ENCODE results near the gene DNAJC21.

The DNAJC21 gene

GRCh38 chr5:34903260-34903659, 26.1 kb upstream of the DNAJC21 start:
- CTCF ChIA-PET: interaction anchor here (1.3 to 10.0 kb wide), 7 partner anchors 9 to 430 kb away, joined by 4 to 86 read pairs (median 8); partner anchors contain the start of genes BRIX1 and RAD1

GRCh38 chr5:34905564-34905963, 23.8 kb upstream of the DNAJC21 start:
- DNase-seq (ENCODE audit: extremely low spot score): no peak
- ChIA-PET POLR2A (no interaction called here), CTCF (interaction anchor here (1.0 to 4.9 kb wide), 6 partner anchors 8 to 430 kb away, joined by 4 to 31 read pairs (median 5); partner anchors contain the start of genes BRIX1 and RAD1)
- peak; percentile 15 for TF ChIP-seq CTCF (IDR thresholded peaks at IDR 0.05; ENCODE audit: control extremely low read depth, extremely low read depth, low read depth, missing control alignments)

More at GRCh38 chr5:34903260-34903659, 26.1 kb upstream of the DNAJC21 start:
- DNase-seq (ENCODE audit: extremely low spot score): no peak
- no peak for TF ChIP-seq CTCF (IDR thresholded peaks at IDR 0.05; ENCODE audit: control extremely low read depth, extremely low read depth, low read depth, missing control alignments)
- POLR2A ChIA-PET: interaction anchor here (0.8 kb wide), 1 partner anchor 8 kb away, joined by 3 read pairs; no protein-coding TSS in a partner anchor

GRCh38 chr5:34913072-34913471, 16.3 kb upstream of the DNAJC21 start:
- no peak for DNase-seq (ENCODE audit: extremely low spot score)
- TF ChIP-seq CTCF (IDR thresholded peaks at IDR 0.05; ENCODE audit: control extremely low read depth, extremely low read depth, low read depth, missing control alignments): no peak
- ChIA-PET POLR2A (no interaction called here), CTCF (interaction anchor here (1.2 to 1.8 kb wide), 2 partner anchors 15 to 390 kb away, joined by 6 to 8 read pairs; no protein-coding TSS in a partner anchor)

GRCh38 chr5:34914671-34915138, 14.7 kb upstream of the DNAJC21 start:
- no peak for DNase-seq (ENCODE audit: extremely low spot score)
- no peak for TF ChIP-seq CTCF (IDR thresholded peaks at IDR 0.05; ENCODE audit: control extremely low read depth, extremely low read depth, low read depth, missing control alignments)
- CTCF ChIA-PET: interaction anchor here (1.0 to 3.5 kb wide), 12 partner anchors 10 to 429 kb away, joined by 3 to 31 read pairs (median 11); partner anchors contain the start of gene DNAJC21
- POLR2A ChIA-PET: interaction anchor here (4.7 kb wide), 1 partner anchor 14 kb away, joined by 41 read pairs; the partner anchor contains the start of gene DNAJC21

GRCh38 chr5:34915139-34915855, 14.1 kb upstream of the DNAJC21 start, which contains the start of the genes BRIX1 and RAD1:
Gene BRIX1, plus strand, starts transcription at chr5:34915711. Its CDS starts 28 bp downstream, at chr5:34915739.
Gene RAD1, minus strand, starts transcription at chr5:34915504. Its CDS starts 612 bp downstream, at chr5:34914892.
- DNase-seq (ENCODE audit: extremely low spot score): peak; percentile 92
- ChIA-PET POLR2A (interaction anchor here (4.7 kb wide), 1 partner anchor 14 kb away, joined by 41 read pairs; the partner anchor contains the start of gene DNAJC21), CTCF (interaction anchor here (0.9 to 3.5 kb wide), 13 partner anchors 10 to 430 kb away, joined by 3 to 31 read pairs (median 11); partner anchors contain the start of gene DNAJC21)
- no peak for TF ChIP-seq CTCF (IDR thresholded peaks at IDR 0.05; ENCODE audit: control extremely low read depth, extremely low read depth, low read depth, missing control alignments)

GRCh38 chr5:34915856-34916192, 13.5 kb upstream of the DNAJC21 start:
- no peak for DNase-seq (ENCODE audit: extremely low spot score)
- CTCF ChIA-PET: interaction anchor here (0.9 to 3.5 kb wide), 12 partner anchors 9 to 430 kb away, joined by 3 to 31 read pairs (median 11); partner anchors contain the start of gene DNAJC21

More at GRCh38 chr5:34915856-34916192, 13.5 kb upstream of the DNAJC21 start:
- POLR2A ChIA-PET: interaction anchor here (4.7 kb wide), 1 partner anchor 13 kb away, joined by 41 read pairs; the partner anchor contains the start of gene DNAJC21
- no peak for TF ChIP-seq CTCF (IDR thresholded peaks at IDR 0.05; ENCODE audit: control extremely low read depth, extremely low read depth, low read depth, missing control alignments)

Measured in GM10248 (cell line).